ENCODE data around the gene CTSV.

GRCh38 chr9:97075289-97075985 lies 36.5 kb upstream of the CTSV start:
- no peak for TF ChIP-seq NRF1 (conservative IDR thresholded peaks at IDR 0.05; ENCODE audit: low read depth, low read length)
- no peak for TF ChIP-seq BCL3 (IDR thresholded peaks at IDR 0.05; ENCODE audit: borderline replicate concordance, insufficient read depth, low read depth, low read length, poor library complexity, severe bottlenecking)
- TF ChIP-seq POLR2AphosphoS5 (IDR thresholded peaks at IDR 0.05; ENCODE audit: low read length), result no peak
- TF ChIP-seq NFYB (IDR thresholded peaks at IDR 0.05; ENCODE audit: insufficient read depth, low read depth, low read length), result no peak
- TF ChIP-seq PRDM15 (CRISPR knock-in tag; IDR thresholded peaks at IDR 0.05), result no peak
- no peak for TF ChIP-seq CTCF (IDR thresholded peaks at IDR 0.05 in 2 of 3, conservative IDR thresholded peaks at IDR 0.05 in 1 of 3; ENCODE audit: control insufficient read depth in 2 of 3, extremely low read depth in 1 of 3, insufficient read depth in 1 of 3, low read depth in 3 of 3, low read length in 3 of 3)
- no peak for TF ChIP-seq YY1 (IDR thresholded peaks at IDR 0.05; ENCODE audit: low read depth, low read length)
- TF ChIP-seq MAX (IDR thresholded peaks at IDR 0.05; ENCODE audit: low read depth, low read length), result no peak

Measured in GM12878 (cell line).